ENCODE results near the gene JMJD6. TPM values are rescaled to one million over a fixed set of nuclear protein-coding genes. Genes with fewer than 3 reads are reported as not detected.

JMJD6 gene
- total and polyA plus RNA-seq, 9 of the 15 experiments (the other 6 are each of a cell fraction or from before 2014, with no cell fraction given) = 2.5 to 52.3 (median 36.3) TPM

- TF ChIP-seq, protein P1, sequence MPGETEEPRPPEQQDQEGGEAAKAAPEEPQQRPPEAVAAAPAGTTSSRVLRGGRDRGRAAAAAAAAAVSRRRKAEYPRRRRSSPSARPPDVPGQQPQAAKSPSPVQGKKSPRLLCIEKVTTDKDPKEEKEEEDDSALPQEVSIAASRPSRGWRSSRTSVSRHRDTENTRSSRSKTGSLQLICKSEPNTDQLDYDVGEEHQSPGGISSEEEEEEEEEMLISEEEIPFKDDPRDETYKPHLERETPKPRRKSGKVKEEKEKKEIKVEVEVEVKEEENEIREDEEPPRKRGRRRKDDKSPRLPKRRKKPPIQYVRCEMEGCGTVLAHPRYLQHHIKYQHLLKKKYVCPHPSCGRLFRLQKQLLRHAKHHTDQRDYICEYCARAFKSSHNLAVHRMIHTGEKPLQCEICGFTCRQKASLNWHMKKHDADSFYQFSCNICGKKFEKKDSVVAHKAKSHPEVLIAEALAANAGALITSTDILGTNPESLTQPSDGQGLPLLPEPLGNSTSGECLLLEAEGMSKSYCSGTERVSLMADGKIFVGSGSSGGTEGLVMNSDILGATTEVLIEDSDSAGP (CRISPR knock-in tag; IDR thresholded peaks at IDR 0.05) = no peak
- TF ChIP-seq ZNF644 (tag; IDR thresholded peaks at IDR 0.05; ENCODE audit: low read depth) = no peak
- TF ChIP-seq ZFP30 (CRISPR knock-in tag; IDR thresholded peaks at IDR 0.05; ENCODE audit: borderline replicate concordance) = no peak
- TF ChIP-seq ZNF282 (CRISPR knock-in tag; IDR thresholded peaks at IDR 0.05) = no peak
- no peak for TF ChIP-seq SMAD1 (IDR thresholded peaks at IDR 0.05; ENCODE audit: low read depth, low read length, partially characterized antibody)
- TF ChIP-seq ZNF518B (CRISPR knock-in tag; IDR thresholded peaks at IDR 0.05) = no peak
- TF ChIP-seq, protein P2, sequence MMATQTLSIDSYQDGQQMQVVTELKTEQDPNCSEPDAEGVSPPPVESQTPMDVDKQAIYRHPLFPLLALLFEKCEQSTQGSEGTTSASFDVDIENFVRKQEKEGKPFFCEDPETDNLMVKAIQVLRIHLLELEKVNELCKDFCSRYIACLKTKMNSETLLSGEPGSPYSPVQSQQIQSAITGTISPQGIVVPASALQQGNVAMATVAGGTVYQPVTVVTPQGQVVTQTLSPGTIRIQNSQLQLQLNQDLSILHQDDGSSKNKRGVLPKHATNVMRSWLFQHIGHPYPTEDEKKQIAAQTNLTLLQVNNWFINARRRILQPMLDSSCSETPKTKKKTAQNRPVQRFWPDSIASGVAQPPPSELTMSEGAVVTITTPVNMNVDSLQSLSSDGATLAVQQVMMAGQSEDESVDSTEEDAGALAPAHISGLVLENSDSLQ (IDR thresholded peaks at IDR 0.05) = peak; percentile 38; the same call in 1 of the 2 replicates
- TF ChIP-seq KDM2B (CRISPR knock-in tag; IDR thresholded peaks at IDR 0.05) = no peak
- peak; percentile 87; the same call in 1 of the 2 replicates for TF ChIP-seq LEF1 (IDR thresholded peaks at IDR 0.05)
- TF ChIP-seq EGR1 (conservative IDR thresholded peaks at IDR 0.05) = no peak
- TF ChIP-seq KAT7 (CRISPR knock-in tag; IDR thresholded peaks at IDR 0.05; ENCODE audit: borderline replicate concordance) = no peak
- TF ChIP-seq, protein P3, sequence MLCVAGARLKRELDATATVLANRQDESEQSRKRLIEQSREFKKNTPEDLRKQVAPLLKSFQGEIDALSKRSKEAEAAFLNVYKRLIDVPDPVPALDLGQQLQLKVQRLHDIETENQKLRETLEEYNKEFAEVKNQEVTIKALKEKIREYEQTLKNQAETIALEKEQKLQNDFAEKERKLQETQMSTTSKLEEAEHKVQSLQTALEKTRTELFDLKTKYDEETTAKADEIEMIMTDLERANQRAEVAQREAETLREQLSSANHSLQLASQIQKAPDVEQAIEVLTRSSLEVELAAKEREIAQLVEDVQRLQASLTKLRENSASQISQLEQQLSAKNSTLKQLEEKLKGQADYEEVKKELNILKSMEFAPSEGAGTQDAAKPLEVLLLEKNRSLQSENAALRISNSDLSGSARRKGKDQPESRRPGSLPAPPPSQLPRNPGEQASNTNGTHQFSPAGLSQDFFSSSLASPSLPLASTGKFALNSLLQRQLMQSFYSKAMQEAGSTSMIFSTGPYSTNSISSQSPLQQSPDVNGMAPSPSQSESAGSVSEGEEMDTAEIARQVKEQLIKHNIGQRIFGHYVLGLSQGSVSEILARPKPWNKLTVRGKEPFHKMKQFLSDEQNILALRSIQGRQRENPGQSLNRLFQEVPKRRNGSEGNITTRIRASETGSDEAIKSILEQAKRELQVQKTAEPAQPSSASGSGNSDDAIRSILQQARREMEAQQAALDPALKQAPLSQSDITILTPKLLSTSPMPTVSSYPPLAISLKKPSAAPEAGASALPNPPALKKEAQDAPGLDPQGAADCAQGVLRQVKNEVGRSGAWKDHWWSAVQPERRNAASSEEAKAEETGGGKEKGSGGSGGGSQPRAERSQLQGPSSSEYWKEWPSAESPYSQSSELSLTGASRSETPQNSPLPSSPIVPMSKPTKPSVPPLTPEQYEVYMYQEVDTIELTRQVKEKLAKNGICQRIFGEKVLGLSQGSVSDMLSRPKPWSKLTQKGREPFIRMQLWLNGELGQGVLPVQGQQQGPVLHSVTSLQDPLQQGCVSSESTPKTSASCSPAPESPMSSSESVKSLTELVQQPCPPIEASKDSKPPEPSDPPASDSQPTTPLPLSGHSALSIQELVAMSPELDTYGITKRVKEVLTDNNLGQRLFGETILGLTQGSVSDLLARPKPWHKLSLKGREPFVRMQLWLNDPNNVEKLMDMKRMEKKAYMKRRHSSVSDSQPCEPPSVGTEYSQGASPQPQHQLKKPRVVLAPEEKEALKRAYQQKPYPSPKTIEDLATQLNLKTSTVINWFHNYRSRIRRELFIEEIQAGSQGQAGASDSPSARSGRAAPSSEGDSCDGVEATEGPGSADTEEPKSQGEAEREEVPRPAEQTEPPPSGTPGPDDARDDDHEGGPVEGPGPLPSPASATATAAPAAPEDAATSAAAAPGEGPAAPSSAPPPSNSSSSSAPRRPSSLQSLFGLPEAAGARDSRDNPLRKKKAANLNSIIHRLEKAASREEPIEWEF (CRISPR knock-in tag; IDR thresholded peaks at IDR 0.05) = no peak
- no peak for TF ChIP-seq DMBX1 (CRISPR knock-in tag; IDR thresholded peaks at IDR 0.05; ENCODE audit: borderline replicate concordance)
- no peak for TF ChIP-seq RFX7 (CRISPR knock-in tag; IDR thresholded peaks at IDR 0.05)
- TF ChIP-seq MED1 (CRISPR knock-in tag; IDR thresholded peaks at IDR 0.05; ENCODE audit: borderline replicate concordance) = no peak
- no peak for TF ChIP-seq ZNF134 (CRISPR knock-in tag; conservative IDR thresholded peaks at IDR 0.05)
Observed at GRCh38 chr17:76697702-76698465, 28.5 kb downstream of the JMJD6 start (continued).
